Astrocyte (in vitro differentiated cells and primary cell): ENCODE data around the gene KRTAP4-7.

Experiments used
- EZH2 ChIP-seq: IDR thresholded peaks from 2 replicates; pipeline ENCODE4 v1.6.1; 2012; ENCODE audit warnings: mild to moderate bottlenecking, low read length, inconsistent platforms; ENCODE audit not compliant: insufficient read depth
- TF ChIP-seq, protein P1 (sequence below): IDR thresholded peaks from 2 replicates; pipeline ENCODE4 v1.5.1; 2011; ENCODE audit warnings: low read depth, mild to moderate bottlenecking, inconsistent platforms, low read length, moderate library complexity; ENCODE audit not compliant: insufficient read depth

DNA sequence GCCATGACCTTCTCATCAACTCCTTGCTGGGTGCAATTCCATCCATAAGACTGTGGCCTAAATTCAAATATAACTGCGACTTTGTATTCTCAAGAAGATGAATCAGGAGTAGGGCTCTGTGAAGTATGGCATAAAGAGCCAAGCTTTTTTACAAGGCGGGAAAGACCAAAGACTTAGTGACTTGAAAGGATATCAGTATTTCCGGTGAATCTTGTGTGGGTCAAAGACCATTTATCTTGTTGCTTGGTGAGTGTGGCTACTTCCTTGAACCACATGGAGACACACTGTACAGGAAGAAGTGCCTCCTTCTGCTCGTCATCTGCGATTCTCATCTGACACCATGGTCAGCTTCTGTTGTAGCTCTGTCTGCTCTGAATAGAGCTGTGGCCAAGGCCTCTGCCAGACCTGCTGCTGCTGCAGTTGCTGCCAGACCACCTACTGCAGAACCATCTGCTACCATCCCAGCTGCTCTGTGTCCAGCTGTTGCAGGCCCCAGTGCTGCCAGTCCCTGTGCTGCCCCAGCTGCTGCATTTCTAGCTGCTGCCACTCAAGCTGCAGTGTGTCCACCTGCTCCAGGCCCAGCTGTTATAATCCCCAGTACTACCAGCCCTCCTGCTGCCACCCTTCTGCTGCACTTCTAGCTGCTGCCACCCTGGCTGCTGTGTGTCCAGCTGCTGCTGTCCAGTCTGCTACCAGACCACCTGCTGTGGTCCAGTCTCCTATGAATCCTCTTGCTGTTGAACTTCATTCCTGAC, 12.2 kb upstream of the KRTAP4-7 start:
- TF ChIP-seq, protein P1, sequence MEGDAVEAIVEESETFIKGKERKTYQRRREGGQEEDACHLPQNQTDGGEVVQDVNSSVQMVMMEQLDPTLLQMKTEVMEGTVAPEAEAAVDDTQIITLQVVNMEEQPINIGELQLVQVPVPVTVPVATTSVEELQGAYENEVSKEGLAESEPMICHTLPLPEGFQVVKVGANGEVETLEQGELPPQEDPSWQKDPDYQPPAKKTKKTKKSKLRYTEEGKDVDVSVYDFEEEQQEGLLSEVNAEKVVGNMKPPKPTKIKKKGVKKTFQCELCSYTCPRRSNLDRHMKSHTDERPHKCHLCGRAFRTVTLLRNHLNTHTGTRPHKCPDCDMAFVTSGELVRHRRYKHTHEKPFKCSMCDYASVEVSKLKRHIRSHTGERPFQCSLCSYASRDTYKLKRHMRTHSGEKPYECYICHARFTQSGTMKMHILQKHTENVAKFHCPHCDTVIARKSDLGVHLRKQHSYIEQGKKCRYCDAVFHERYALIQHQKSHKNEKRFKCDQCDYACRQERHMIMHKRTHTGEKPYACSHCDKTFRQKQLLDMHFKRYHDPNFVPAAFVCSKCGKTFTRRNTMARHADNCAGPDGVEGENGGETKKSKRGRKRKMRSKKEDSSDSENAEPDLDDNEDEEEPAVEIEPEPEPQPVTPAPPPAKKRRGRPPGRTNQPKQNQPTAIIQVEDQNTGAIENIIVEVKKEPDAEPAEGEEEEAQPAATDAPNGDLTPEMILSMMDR = no peak
- no peak for TF ChIP-seq EZH2
